OCI-LY3 (cell line): ENCODE data around the gene DCC.

Experiments used
- EZH2phosphoT487 ChIP-seq: fragments of 200-600 bp; shearing (Covaris generic); IDR thresholded peaks from 2 replicates; pipeline ENCODE4 v1.6.1; 2018; ENCODE audit warnings: antibody characterized with exemption, mixed run types, low read depth
- TF ChIP-seq, protein P1 (sequence below): fragments of 200-600, 300-600 bp; sonication (generic); IDR thresholded peaks from 2 replicates; pipeline ENCODE4 v1.5.1; 2014; ENCODE audit warnings: antibody characterized with exemption, low read length, low read depth

DNA sequence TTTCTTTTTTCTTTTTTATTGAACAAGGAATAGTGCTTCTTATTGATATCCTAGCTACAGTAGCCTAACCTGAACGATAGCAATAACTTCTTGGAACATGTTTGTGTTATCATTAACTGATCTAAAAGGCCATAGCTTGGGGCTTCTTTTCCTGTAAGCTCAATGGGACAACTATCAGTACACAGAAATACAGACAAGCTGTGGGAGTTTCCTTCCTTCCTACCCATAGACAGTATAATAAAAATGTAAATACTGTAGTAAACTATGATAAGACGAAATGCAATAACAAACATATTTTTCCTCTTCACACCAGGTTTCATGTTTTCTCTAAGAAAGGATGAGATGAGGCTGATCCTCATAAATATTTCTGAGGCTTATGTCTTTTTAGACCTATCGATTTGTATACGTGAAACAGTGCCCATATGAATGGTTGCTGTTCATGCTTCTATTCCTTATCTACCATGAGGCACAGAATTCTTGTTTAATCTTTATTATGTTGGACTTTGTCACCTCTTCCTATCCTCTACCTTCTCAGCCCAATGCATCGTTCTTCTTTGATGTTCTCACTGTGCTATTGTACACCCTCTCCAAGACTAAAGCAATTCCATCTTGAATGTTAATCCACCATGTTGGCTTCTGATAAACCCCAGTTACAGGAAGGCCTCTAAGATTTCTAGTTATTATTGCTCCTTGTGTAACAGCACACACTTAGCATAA is 361.4 kb downstream of the DCC start:
- TF ChIP-seq, protein P1, sequence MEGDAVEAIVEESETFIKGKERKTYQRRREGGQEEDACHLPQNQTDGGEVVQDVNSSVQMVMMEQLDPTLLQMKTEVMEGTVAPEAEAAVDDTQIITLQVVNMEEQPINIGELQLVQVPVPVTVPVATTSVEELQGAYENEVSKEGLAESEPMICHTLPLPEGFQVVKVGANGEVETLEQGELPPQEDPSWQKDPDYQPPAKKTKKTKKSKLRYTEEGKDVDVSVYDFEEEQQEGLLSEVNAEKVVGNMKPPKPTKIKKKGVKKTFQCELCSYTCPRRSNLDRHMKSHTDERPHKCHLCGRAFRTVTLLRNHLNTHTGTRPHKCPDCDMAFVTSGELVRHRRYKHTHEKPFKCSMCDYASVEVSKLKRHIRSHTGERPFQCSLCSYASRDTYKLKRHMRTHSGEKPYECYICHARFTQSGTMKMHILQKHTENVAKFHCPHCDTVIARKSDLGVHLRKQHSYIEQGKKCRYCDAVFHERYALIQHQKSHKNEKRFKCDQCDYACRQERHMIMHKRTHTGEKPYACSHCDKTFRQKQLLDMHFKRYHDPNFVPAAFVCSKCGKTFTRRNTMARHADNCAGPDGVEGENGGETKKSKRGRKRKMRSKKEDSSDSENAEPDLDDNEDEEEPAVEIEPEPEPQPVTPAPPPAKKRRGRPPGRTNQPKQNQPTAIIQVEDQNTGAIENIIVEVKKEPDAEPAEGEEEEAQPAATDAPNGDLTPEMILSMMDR: no peak
- no peak for TF ChIP-seq EZH2phosphoT487
